Limb (tissue), 2 donors: ENCODE results near the gene RAB40B.

ENCODE experiments used
- DNase-seq, 2 donors: peaks; one replicate each; pipeline ENCODE4 v3.0.0-alpha.2; 2016; ENCODE audit errors: extremely low spot score in 2 of 2

The RAB40B gene

DNA sequence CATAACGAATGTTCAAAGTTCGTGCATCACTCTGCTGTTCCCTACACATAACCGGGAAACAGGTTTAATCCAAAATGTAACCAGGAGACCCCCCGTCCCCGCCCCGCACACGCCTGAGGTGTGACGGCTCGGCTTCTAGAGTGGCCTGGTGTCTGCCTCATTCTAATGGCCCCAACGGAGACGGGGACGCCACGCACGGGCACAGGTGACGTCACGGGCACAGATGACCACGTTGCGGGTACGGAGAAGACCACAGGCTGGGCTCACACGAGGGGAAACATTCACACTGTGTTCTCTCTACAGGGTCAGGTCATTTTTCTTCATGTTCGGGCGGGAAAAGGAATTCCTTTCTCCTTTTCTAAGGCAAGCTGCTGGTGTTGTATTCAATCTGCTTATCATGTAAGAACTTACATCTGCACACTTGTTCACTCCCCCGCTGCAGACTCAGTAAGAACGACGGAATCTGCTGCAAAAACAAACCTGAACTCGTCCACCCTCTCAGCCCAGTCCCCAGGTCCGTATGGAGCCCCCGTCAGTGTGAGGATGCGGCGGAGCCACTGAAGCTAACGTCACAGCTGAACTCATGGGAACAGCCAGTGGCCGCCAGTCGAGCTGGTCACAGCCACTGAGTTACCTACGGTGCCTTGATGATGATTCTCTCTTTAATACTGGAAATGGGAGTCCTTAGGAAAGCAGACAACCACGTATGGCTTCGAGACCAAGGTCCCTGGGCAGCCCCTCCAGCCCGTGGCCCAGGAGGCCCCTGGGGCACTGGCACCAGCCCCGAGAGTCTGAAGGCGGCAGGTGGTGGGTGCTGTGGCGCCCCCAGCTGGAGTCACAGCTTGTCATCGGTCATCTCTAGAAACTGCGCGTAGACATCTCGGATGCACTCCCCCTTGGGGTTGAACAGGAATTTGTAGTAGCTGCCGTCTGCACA is 83.1 kb downstream of the RAB40B start:
- DNase-seq = no peak

GRCh38 chr17:82614095-82614631 is 84.3 kb downstream of the RAB40B start:
- DNase-seq = no peak

GRCh38 chr17:82613283-82614094 is 85.0 kb downstream of the RAB40B start:
- DNase-seq = no peak

- peak in 1 of 2 donors; percentile 66 for DNase-seq
Measured at GRCh38 chr17:82611140-82612058, 87.1 kb downstream of the RAB40B start.

GRCh38 chr17:82609655-82610054 is 88.8 kb downstream of the RAB40B start:
- DNase-seq = no peak

DNA sequence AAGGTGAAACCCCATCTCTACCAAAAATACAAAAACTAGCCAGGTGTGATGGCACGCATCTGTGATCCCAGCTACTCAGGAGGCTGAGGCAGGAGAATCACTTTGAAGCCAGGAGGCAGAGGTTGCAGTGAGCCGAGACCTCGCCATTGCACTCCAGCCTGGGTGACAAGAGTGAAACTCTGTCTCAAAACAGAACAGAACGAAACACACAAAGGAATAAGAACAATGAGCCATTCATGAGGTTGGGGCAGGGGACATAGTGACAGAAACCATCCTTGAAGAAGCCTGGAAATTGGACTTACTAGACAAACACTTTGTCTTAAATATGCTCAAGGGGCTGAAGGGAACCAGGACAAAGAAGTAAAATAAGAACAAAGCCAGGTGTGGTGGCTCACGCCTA is 89.7 kb downstream of the RAB40B start:
- no peak for DNase-seq

DNA sequence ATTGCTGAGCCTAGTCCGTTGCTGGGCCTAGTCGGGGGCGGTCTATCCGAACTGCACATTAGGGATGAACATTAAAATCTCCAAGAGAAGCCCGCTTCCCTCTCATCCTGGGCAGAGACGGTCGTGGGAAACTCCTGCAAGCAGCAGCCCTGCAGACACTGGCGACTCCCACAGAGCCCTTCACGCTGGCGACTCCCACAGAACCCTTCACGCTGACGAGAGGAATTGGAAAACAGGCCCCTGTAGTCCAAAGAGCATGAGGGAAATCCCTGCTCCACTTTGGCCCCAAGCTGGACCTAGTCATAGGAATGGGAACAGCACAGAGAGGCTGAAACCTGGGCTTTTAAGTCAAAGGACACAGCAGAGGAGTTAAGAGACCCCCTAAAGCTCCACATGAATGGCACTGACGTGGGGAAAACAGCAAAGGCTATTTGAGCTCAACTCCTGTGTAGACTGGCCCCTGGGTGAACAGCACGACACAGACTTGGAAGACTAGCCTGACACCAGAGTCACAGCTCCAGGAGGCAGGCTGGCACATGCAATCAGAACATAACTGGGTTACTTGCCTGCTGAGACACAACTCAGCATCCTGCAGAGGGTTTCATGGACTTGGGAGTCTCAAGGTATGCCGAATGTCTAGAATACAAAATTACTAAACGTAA is 92.4 kb downstream of the RAB40B start:
- DNase-seq = no peak
